Measurements from ENCODE around the gene CBX3.
"Not testable (repeated sequence)": the region's sequence is repeated elsewhere in the genome, so short reads cannot be mapped to it uniquely, and the experiment has no call there.

Gene CBX3

GRCh38 chr7:26170663-26171062 is 30.9 kb upstream of the CBX3 start:
- DNase-seq = no peak

DNA sequence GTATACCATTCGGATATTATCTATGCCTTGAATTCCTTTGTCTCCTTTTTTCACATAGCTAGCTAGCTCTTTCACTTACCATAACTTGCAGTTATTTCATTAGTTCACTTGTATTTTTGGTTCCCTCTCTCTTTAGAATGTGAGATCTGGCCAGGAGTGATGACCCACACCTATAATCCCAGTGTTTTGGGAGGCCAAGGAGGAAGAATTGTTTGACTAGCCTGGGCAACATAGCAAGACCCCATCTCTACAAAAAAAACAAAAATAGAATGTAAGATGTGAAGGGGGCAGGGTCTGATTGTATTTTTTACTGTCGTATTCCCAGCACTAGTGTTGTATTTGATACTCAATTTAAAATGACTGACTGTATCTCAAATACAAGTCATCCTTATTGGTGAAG is 29.9 kb upstream of the CBX3 start:
- DNase-seq = no peak

GRCh38 chr7:26172048-26172447 is 29.5 kb upstream of the CBX3 start:
- DNase-seq = no peak

- DNase-seq = not testable (repeated sequence)
Observed at GRCh38 chr7:26175903-26176302, 25.6 kb upstream of the CBX3 start.

DNA sequence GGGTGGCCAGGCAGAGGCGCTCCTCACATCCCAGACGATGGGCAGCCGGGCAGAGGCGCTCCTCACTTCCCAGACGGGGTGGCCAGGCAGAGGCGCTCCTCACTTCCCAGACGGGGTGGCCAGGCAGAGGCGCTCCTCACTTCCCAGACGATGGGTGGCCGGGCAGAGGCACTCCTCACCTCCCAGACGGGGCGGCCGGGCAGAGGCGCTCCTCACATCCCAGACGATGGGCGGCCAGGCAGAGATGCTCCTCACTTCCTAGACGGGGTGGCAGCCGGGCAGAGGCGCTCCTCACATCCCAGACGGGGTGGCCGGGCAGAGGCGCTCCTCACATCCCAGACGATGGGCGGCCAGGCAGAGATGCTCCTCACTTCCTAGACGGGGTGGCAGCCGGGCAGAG is 24.8 kb upstream of the CBX3 start:
- not testable (repeated sequence) for DNase-seq

DNA sequence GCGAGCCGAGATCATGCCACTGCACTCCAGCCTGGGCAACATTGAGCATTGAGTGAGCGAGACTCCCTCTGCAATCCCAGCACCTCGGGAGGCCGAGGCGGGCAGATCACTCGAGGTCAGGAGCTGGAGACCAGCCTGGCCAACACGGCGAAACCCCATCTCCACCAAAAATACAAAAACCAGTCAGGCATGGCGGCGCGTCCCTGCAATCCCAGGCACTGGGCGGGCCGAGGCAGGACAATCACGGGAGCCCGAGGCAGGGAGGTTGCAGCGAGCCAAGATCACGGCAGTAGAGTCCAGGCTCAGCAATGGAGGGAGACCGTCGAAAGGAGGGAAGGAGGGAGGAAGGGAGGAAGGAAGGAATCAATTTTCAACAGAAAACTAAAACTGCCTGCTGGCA is 24.3 kb upstream of the CBX3 start:
- DNase-seq = not testable (repeated sequence)

DNA sequence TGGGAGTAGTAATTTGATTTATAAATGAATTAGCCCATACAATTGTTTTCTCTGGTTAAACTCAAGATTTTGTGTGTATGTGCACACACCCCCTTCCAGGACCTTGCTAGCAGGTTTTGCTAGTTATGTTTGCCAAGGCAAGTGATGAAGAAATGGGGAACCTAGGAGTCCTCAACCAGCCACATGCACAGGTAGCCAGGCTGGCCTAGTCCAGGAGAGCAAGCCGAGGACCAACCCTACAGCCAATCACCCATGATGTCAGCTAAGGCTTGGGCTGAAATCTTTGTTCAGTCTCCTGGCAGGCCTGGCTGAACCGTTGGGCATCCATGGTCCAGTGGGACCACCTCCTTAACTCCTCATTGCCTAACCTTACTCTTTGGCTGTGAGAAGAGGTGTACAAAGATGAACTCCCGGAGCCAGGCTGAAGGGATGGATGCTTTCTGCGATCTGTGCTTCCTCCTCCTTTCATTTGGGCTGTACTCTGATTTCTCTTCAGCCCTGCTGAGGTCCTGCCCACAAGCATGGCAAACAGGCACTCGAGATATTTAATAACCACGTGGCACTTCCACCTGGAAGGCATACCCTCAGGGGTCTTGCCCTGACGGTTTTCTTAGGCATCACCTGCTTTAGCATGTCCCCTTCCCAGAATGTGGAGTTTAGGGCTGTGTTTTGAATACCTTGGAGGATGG is 23.1 kb upstream of the CBX3 start:
- no peak for DNase-seq

- no peak for DNase-seq
Observed at GRCh38 chr7:26179422-26179821, 22.1 kb upstream of the CBX3 start.

- no peak for DNase-seq
Observed at GRCh38 chr7:26179826-26180497, 21.6 kb upstream of the CBX3 start.

- no peak for DNase-seq
Observed at GRCh38 chr7:26180792-26181198, 20.8 kb upstream of the CBX3 start.

GRCh38 chr7:26181474-26182227 is 19.9 kb upstream of the CBX3 start:
- DNase-seq = no peak

GRCh38 chr7:26182283-26182682 is 19.3 kb upstream of the CBX3 start:
- no peak for DNase-seq

DNA sequence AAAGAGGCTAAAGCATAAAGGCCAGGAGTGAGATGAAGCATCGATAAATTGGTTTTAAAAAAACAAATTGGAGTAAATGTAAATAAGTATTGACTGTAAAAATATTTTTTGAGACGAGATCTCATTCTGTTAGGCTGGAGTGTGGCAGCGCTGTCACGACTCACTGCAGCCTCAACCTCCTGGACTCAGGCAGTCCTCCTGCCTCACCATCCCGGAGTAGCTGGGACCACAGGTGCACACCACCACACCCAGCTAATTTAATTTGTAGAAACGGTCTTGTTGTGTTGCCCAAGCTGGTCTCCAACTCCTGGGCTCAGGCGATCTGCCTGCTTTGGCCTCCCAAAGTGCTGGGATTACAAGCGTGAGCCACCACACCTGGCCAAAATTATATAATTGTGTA is 18.8 kb upstream of the CBX3 start:
- no peak for DNase-seq

DNA sequence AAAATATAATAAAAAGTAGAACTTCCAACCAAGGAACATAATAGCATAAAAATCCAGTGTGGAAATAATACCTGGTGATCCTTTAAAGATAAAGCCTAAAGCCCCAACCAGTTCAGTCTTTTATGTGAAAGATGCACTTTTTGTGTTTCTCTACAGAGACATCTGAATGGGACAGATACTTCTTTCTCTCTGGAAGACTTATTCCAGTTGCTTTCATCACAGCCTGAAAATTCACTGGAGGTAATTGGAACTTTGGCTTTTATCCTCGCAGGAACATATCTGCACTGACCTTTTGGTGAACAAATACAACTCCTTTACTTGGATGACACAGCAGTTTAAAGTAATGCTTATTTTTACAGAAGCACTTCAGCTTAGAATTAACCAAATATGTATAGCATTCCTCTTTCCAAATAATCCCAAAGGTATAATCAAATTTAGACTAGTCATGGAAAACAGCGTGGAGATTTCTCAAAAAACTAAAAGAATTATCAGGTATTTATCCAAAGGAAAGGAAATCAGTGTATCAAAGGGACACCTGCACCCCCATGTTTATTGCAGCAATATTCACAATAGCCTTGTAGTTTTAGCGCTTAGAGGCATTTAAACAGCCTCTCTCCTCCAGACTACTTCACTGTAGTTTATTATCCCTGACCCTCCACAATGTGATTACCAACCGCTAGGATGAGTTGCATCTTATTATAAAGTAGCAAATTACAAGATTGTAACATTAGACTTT is 17.8 kb upstream of the CBX3 start:
- DNase-seq = no peak

DNA sequence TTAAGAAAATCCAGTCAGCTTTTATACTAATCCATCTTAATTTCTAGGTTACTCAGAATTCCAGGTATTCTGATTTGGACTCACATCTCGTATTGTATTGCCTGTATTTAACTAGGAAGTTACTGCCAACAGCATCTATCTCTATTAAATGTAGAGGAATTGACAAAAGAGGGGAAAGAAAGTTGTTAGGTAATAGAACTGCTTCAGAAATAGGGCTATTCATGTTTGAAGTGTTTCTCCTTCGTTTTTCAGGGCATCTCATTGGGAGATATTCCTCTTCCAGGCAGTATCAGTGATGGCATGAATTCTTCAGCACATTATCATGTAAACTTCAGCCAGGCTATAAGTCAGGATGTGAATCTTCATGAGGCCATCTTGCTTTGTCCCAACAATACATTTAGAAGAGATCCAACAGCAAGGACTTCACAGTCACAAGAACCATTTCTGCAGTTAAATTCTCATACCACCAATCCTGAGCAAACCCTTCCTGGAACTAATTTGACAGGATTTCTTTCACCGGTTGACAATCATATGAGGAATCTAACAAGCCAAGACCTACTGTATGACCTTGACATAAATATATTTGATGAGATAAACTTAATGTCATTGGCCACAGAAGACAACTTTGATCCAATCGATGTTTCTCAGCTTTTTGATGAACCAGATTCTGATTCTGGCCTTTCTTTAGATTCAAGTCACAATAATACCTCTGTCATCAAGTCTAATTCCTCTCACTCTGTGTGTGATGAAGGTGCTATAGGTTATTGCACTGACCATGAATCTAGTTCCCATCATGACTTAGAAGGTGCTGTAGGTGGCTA is 17.1 kb upstream of the CBX3 start:
- not testable (repeated sequence) for DNase-seq

GRCh38 chr7:26185131-26185843 is 16.3 kb upstream of the CBX3 start:
- no peak for DNase-seq

DNA sequence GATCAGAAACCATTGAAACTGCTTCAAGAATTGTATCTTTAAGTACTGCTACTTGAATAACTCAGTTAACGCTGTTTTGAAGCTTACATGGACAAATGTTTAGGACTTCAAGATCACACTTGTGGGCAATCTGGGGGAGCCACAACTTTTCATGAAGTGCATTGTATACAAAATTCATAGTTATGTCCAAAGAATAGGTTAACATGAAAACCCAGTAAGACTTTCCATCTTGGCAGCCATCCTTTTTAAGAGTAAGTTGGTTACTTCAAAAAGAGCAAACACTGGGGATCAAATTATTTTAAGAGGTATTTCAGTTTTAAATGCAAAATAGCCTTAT is 15.7 kb upstream of the CBX3 start:
- no peak for DNase-seq

GRCh38 chr7:26186364-26187311 is 14.9 kb upstream of the CBX3 start:
- no peak for DNase-seq

DNA sequence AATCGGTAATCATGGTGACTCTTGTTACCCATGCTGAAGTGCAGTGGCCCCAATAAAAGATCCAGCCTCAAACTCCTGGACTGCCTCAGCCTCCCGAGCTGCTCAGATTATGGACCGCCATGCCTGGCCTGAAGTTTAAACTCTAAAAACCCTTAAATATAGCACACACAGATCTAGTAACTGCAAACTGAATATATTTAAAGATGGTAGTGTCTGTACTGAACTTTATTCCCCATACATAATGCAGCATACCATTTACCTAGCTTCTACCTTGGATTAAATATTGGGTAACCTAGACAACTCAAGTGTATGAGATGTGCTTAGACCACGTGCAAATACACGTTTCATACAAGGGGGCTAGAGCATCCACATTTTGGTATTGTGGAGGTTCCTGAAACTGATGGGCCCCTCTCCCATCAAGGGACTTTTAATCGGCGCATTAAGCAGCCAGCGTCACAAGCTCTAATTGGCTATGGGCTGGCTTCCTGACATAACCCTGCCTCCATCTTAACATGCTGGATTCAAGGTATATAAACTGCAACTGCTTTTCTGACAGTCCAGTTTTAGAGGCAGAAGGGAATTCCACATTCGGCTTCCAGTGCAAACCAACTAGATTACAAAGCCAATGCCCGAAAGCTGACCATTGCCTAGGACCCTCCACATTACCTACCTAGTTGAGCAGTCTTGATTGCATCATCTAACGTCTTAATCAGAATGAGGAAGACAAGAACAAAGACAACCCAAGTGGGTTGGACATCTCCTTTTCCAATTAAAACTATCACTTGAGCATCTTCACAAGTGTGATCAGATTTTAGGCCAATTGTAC is 14.0 kb upstream of the CBX3 start:
- DNase-seq = no peak

Measured in suppressor macrophage (primary cell).